GM23248 (cell line): ENCODE results near the gene ACTR5. TPM values are rescaled to one million over a fixed set of nuclear protein-coding genes. Genes with fewer than 3 reads are reported as not detected.

Experiments used
- DNase-seq: peaks from one replicate; pipeline ENCODE4 v3.0.0-alpha.2; 2015
- H2AFZ ChIP-seq: fragments of 200-600 bp; sonication (generic); 2 replicates; pipeline ENCODE4 v1.6.1; 2016; ENCODE audit warnings: antibody characterized with exemption
- H3F3A ChIP-seq: fragments of 200-600 bp; sonication (generic); 2 replicates; pipeline ENCODE4 v1.6.1; 2016; ENCODE audit warnings: mild to moderate bottlenecking, antibody characterized with exemption, mixed run types; ENCODE audit not compliant: insufficient read depth
- H3K27ac ChIP-seq: fragments of 200-600 bp; sonication (generic); 2 replicates; pipeline ENCODE4 v1.5.1; 2016; ENCODE audit warnings: mild to moderate bottlenecking
- H3K27me3 ChIP-seq: fragments of 200-600 bp; sonication (generic); replicated peaks from 2 replicates; pipeline ENCODE4 v1.6.1; 2016; ENCODE audit warnings: mild to moderate bottlenecking; ENCODE audit not compliant: insufficient read depth
- H3K36me3 ChIP-seq: fragments of 200-600 bp; sonication (generic); 2 replicates; pipeline ENCODE4 v1.6.1; 2016; ENCODE audit warnings: low read depth, mild to moderate bottlenecking
- H3K4me1 ChIP-seq: fragments of 200-600 bp; sonication (generic); 2 replicates; pipeline ENCODE4 v1.6.1; 2016; ENCODE audit warnings: mild to moderate bottlenecking; ENCODE audit not compliant: insufficient read depth
- H3K4me2 ChIP-seq: fragments of 200-600 bp; sonication (generic); one replicate; pipeline ENCODE4 v1.6.1; 2016; ENCODE audit warnings: mild to moderate bottlenecking; ENCODE audit not compliant: unreplicated experiment
- H3K4me3 ChIP-seq: fragments of 200-600 bp; sonication (generic); 2 replicates; pipeline ENCODE4 v1.5.1; 2016; ENCODE audit warnings: mild to moderate bottlenecking
- H3K79me2 ChIP-seq: fragments of 200-600 bp; sonication (generic); 2 replicates; pipeline ENCODE4 v1.6.1; 2016; ENCODE audit warnings: mild to moderate bottlenecking; ENCODE audit not compliant: insufficient read depth
- H3K9ac ChIP-seq: fragments of 200-600 bp; sonication (generic); 2 replicates; pipeline ENCODE4 v1.6.1; 2016; ENCODE audit warnings: mild to moderate bottlenecking
- H3K9me2 ChIP-seq: fragments of 200-600 bp; sonication (generic); 2 replicates; pipeline ENCODE4 v1.6.1; 2016; ENCODE audit warnings: mixed run types, mild to moderate bottlenecking, moderate library complexity; ENCODE audit not compliant: insufficient read depth
- H3K9me3 ChIP-seq: fragments of 200-600 bp; sonication (generic); one replicate; pipeline ENCODE4 v1.6.1; 2017; ENCODE audit warnings: low read depth
- H4K20me1 ChIP-seq: fragments of 200-600 bp; sonication (generic); 2 replicates; pipeline ENCODE4 v1.6.0; 2016; ENCODE audit not compliant: insufficient read depth
- EZH2 ChIP-seq: fragments of 200-600 bp; sonication (generic); IDR thresholded peaks from 2 replicates; pipeline ENCODE4 v1.6.1; 2018; ENCODE audit warnings: antibody characterized with exemption, mild to moderate bottlenecking; ENCODE audit not compliant: insufficient read depth, poor library complexity, severe bottlenecking
- EZH2phosphoT487 ChIP-seq: fragments of 200-600 bp; sonication (generic); IDR thresholded peaks from 2 replicates; pipeline ENCODE4 v1.6.1; 2018; ENCODE audit warnings: antibody characterized with exemption, moderate library complexity, mild to moderate bottlenecking, low read depth; ENCODE audit not compliant: insufficient read depth
- WGBS, 2 experiments: methylation state at CpG; one replicate each; pipeline ENCODE4 v1.1.6; 2015 to 2017; ENCODE audit warnings: low lambda C conversion rate in 2 of 2, low coverage in 1 of 2; ENCODE audit errors: missing lambda C conversion rate in 2 of 2; 5-methylcytosine and 5-hydroxymethylcytosine counted together
- in situ Hi-C: fragments of 300-500 bp; cut with MboI; formaldehyde crosslinking; loops from 2 replicates; pipeline ENCODE4 v1.15.0; 2020
- polyA plus RNA-seq: library from polyadenylated mRNA; unstranded; fragments of >200 nt; fragmentation: Nextera tagmentation; extraction: Ambion mirVana; gene quantifications from 2 replicates; pipeline ENCODE4 v1.2.1, GENCODE V29; 2016
- total RNA-seq: library from RNA; depleted of rRNA; stranded (reverse); fragments of >200 nt; shearing (Covaris generic); gene quantifications from 2 replicates; pipeline ENCODE4 v1.2.3, GENCODE V29; 2014

ACTR5 gene
- total and polyA plus RNA-seq, 2 experiments from 2014 or later: 3.0 to 4.0 TPM

DNA sequence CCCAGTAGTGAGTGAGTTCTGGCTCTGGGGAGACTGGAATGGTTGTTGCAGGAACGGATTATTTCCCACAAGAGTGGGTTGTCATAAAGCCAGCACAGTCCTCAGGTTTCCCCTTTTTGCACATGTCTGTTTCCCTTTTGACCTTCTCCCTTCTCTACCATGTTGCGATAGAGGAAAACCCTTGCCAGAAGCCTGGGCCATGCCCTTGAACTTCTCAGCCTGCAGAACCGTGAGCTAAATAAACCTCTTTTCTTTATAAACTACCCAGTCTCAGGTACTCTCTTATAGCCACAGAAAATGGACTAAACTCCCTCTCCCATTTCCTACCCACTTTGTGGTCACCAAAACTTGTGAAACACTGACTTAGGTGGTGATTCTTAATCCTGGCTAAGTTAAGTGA lies 50.0 kb downstream of the ACTR5 start:
- Histone ChIP-seq H3K4me3 (no peak overlapping the region), H3K36me3 (no peaks in the 10 kb centered on the region), H3K27ac (no peak overlapping the region), H2AFZ (no peak overlapping the region), H4K20me1 (no peaks in the 10 kb centered on the region), H3K4me2 (no peak overlapping the region), H3K9me3 (no peaks in the 10 kb centered on the region), H3K27me3 (peaks cover 13% of the 10 kb centered on the region), H3F3A (no peaks in the 10 kb centered on the region), H3K4me1 (no peaks in the 10 kb centered on the region), H3K9ac (no peak overlapping the region), H3K9me2 (no peaks in the 10 kb centered on the region), H3K79me2 (no peaks in the 10 kb centered on the region)
- 48 to 59% methylated on average over 3 of the region's 3 CpGs for WGBS, 2 experiments
- in situ Hi-C loops: no loop called here
- TF ChIP-seq EZH2phosphoT487 (no peak), EZH2 (no peak)
- no peak for DNase-seq

- Histone ChIP-seq H3K27ac (no peak overlapping the region), H3F3A (no peaks in the 10 kb centered on the region), H3K9ac (no peak overlapping the region), H2AFZ (no peak overlapping the region), H3K79me2 (no peaks in the 10 kb centered on the region), H3K27me3 (peaks cover 13% of the 10 kb centered on the region), H3K4me1 (no peaks in the 10 kb centered on the region), H4K20me1 (no peaks in the 10 kb centered on the region), H3K9me2 (no peaks in the 10 kb centered on the region), H3K4me3 (no peak overlapping the region), H3K36me3 (no peaks in the 10 kb centered on the region), H3K9me3 (no peaks in the 10 kb centered on the region), H3K4me2 (no peak overlapping the region)
- no peak for DNase-seq
- 67 to 81% methylated on average over 4 of the region's 4 CpGs for WGBS, 2 experiments
- no peak for TF ChIP-seq EZH2
- TF ChIP-seq EZH2phosphoT487: no peak
- in situ Hi-C loops: no loop called here
Measured at GRCh38 chr20:38799203-38799602, 50.9 kb downstream of the ACTR5 start.

DNA sequence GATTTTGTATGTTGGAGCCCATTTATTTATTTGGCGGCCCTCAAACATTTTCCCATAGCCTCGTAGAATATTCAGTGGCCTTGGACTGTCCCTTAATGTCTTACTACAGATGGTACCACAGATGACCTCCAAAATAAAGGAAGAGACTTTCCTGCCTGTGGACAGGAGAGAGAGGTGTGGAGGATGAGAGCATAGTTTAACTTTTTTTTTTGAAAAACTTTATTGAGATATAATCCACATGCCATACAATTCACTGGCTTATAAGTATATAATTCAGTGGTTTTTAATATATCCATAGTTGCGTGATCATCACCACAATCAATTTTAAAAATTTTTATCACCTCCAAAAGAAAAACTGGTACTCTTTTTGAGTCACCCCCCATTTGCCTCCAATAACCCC lies 52.6 kb downstream of the ACTR5 start:
- no peak for DNase-seq
- in situ Hi-C loops: no loop called here
- Histone ChIP-seq H3K4me2 (no peak overlapping the region), H2AFZ (no peak overlapping the region), H3K27ac (no peak overlapping the region), H3K79me2 (no peaks in the 10 kb centered on the region), H3K9me2 (no peaks in the 10 kb centered on the region), H3K4me3 (no peak overlapping the region), H3K9me3 (no peaks in the 10 kb centered on the region), H3K9ac (no peak overlapping the region), H3K4me1 (no peaks in the 10 kb centered on the region), H3F3A (no peaks in the 10 kb centered on the region), H3K36me3 (no peaks in the 10 kb centered on the region), H3K27me3 (peaks cover 20% of the 10 kb centered on the region), H4K20me1 (no peaks in the 10 kb centered on the region)
- WGBS, 2 experiments: 71 to 77% methylated on average over 3 of the region's 3 CpGs
- no peak for TF ChIP-seq EZH2phosphoT487
- no peak for TF ChIP-seq EZH2

GRCh38 chr20:38804221-38804620 lies 56.0 kb downstream of the ACTR5 start:
- no peak overlapping the region for H3K9ac ChIP-seq
- in situ Hi-C loops: no loop called here
- no peaks in the 10 kb centered on the region for H3K9me3 ChIP-seq
- H3K27me3 ChIP-seq: peaks cover 39% of the 10 kb centered on the region; the same call in 1 of the 2 replicates
- TF ChIP-seq EZH2phosphoT487 (no peak), EZH2 (no peak)
- no peak overlapping the region for H3K4me3 ChIP-seq
- no peaks in the 10 kb centered on the region for H3K4me1 ChIP-seq
- no peaks in the 10 kb centered on the region for H4K20me1 ChIP-seq
- no peaks in the 10 kb centered on the region for H3K36me3 ChIP-seq
- H3K9me2 ChIP-seq: no peaks in the 10 kb centered on the region
- H2AFZ ChIP-seq: no peak overlapping the region
- no peaks in the 10 kb centered on the region for H3F3A ChIP-seq
- WGBS, 2 experiments: 90 to 98% methylated on average over 3 of the region's 3 CpGs
- H3K27ac ChIP-seq: no peak overlapping the region
- no peaks in the 10 kb centered on the region for H3K79me2 ChIP-seq
- DNase-seq: no peak
- H3K4me2 ChIP-seq: no peak overlapping the region
